DMS53 treated with DMSO at 0.1 percent for 48 hours (cell line): ENCODE measurements around the gene ALDH1L2.
A peak's percentile ranks its signal among the peaks of the same experiment; 100 is the strongest.

ENCODE experiments used
- DNase-seq: peaks from one replicate; lab custom pipeline; 2025; ENCODE audit not compliant: unreplicated experiment; lab: John Stamatoyannopoulos, UW

Gene ALDH1L2

DNA sequence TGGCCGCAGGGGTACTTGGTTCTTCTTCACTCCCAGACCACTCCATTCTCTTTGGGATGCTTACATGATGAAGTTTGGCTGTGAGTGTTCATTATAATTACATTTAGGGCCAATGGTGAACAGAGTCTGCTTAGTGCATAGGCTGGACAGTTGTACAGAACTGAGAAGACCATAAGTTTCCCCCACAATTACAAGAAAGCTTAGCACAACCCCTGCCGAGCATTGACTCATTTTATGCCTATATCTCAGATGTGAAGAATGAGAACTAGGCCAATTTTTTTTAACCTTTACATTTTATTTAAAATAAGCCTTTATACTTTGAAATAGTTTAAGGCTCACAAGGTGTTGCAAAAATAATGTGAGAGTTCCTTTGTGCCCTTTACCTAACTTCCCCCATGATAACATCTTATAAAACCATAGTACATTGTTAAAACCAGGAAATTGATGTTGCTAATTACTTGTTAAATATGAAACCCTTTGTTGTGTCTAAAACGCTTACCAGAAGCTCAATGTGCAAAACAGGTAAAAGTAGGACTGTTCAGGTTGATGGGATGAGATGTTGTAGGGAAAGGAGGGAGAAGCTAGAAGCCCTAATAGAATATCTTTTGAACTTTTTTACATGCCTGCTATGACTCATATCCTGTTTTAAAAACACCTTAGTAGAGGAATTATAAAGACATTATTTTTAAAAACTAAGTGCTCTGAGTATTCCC, 47.2 kb downstream of the ALDH1L2 start:
- DNase-seq, result no peak

DNA sequence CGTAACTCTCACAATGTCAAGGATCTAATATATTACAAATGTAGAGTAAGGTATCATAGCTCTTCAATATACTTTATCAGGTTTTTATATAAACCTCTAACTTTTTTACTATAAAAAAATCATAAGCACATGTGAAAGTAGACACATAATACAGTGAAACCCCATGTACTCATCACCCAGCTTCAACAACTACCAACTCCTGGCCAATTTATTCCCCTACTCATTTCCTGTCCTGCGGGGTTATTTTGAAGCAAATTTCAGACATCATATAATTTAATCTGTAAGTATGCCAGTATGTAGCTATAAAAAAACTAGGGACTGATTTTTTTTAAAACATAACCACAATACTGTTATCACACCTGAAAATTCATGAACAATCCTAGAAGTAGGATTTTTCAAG, 50.4 kb downstream of the ALDH1L2 start:
- DNase-seq, result no peak

DNA sequence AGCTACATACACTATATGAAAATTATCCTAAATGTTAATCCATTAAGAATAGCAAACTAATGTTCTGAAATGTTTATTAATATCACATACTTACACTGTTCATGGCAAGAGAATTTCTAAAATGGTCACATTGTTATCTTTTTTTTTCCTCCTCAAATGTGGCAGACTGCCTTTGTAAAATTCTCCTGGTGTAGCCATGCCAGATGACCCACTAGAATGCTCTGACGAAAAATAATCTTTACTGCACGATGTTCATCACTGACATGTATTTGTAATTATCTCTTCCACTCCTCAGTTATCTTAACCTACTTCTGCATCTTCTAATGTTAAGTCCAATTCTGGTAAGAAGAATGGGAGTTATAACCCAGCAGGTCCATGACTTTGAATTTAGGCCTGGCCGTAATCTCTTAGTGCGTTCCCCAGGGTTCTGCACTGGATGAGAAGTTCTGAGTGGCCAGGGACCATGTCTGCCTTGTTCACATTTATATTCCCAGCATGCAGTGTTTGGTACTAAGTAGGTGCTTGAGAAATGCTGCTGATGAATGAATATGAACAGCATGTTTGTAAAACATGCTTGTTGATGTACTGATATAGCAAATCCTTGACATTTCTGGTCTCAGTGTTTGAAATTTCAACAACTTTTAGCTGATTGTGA, 51.4 kb downstream of the ALDH1L2 start:
- DNase-seq, result no peak

DNA sequence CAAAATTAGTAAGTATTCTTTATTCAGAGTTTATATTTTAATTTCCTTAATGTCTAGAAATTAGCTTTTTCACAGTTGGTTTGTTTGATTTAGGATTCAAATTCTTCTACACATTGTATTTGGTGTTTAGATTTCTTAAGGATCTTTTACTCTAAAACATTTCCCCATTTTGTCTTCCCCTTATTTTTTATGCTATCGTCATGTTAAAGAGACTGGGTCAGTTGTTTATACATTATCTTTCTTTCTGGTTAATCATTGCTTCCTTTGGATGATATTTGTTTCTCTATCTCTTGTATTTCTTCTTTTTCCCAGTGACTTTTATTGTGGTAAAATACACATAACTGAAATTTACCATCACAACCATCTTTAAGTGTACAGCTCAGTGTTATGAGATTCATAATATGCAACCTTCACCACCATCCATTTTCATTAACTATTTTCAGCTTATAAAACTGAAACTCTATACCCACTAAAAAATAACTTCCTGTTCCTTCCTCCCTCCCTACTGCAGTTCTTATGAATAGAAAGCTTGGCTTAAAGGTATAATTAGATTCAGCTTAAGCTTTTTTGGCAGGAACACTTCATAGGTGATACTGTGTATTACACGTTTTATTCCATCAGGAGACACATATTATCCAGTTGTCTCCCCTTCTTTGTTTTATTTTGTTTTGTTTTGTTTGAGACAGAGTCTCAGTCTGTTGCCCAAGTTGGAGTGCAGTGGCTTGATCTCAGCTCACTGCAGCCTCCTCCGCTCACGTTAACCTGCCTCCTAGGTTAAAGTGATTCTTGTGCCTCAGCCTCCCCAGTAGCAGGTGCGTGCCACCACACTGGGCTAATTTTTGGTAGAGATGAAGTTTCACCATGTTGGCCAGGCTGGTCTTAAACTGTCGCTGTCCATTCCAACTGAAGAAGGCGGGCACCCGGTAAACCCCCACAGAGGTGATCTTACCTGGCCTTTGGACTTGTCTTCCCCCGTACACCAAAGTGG, 53.1 kb downstream of the ALDH1L2 start:
- no peak for DNase-seq

DNA sequence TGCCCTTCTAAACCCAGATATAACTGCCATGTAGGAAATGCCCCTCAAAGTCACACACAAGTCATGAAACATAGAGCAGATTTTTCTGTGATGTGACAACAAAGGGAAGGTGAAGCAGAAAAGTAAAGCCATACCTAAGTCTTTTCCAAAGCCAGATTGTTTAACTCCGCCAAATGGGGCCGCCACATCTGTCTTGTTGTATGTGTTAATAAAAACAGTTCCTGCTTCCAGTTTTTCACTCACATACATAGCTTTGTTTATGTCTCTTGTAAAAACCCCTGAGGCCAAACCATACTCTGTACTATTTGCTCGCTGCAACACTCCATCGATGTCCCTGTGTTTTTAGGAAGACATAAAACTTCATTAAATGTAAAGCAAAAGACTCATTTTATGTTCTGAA, 57.8 kb downstream of the ALDH1L2 start:
- no peak for DNase-seq

DNA sequence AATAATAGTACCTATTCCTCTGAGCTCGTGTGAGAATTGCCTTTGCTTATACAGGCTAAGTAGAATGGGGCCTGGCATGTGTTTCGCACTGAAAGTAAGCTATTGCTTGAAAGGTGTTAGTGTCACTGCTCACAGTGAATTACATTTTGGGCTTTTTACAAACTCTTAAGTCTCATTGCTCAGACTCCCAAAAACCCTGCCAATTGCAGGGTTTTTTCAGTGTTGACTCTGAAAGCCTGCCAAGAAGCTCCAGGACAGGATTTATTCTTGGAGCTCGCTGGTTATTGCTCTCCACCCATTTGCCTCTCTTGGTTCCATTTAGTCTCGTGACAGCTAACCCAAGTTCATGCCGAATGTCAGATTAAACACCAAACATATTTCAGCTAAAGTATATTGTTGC, 58.4 kb downstream of the ALDH1L2 start:
- DNase-seq, result no peak

DNA sequence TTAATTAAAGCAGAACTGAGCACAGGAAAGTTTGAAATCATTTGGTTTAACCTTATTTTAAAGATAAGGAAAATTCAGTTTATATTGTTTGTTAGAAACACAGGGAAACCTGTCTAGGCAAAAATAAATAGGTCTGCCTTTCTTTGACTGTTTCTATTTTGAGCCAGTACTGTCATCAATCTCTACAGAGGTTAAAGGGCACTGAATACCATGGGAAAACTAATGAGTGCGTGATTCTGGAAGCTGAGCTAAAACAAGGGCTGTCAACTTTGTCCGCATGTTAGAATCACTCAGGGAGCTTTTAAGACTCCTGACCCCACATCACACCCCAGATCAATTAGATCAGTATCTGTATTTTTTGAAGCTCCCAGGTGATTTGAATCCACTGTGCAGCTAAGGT, 59.3 kb downstream of the ALDH1L2 start:
- no peak for DNase-seq

DNA sequence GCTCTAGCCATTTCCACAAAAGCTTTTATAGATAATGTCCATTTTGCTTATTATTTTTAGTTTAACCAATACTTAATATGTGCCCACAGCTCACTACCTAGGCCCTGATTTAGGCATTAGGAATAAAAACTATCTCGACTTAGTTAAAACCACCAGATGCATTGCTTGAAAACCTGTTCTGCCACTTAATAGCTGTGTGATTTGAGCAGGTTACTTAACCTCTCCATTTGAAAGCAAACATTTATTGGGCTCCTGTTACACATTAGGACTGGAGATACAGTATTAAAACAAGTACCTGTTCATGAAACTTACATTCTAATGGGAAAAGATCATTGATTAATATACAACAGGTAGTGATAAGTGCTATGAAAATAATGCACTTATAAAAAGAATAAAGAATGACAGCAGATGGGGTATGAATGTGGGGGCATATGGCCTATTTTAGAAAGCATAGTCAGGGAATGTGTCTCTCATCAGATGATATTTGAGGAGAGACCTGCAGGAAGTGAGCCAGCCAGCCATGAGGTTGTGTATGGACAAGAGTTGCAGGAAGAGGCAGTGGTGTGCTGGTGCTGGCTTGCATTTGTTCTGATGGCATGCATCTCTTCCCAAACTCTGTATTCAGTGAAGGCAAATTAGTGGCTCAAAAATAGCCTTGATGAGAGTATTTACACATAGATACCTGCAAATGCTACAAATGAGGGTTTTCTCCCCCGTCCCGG, 63.9 kb downstream of the ALDH1L2 start:
- DNase-seq, result peak; percentile 92

DNA sequence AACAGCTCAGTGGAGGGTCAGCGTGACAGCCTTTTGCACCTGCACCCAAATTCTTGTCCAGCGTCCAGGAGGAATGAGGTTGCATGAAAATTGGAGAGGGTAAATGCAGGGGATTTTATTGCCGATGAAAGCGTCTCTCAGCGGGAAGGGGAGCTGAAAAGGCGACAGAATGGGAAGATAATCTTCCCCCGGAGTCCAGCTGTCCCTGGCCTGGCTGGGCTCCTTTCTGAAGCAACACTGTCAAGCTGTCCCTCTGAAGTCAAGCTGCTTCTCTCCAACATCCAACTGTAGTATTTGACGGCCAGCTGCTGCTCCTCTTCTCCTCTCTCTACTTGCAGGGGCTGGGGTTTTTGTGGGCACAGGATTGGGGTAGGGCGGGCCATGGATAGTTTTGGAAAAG, 65.5 kb downstream of the ALDH1L2 start:
- DNase-seq, result no peak

DNA sequence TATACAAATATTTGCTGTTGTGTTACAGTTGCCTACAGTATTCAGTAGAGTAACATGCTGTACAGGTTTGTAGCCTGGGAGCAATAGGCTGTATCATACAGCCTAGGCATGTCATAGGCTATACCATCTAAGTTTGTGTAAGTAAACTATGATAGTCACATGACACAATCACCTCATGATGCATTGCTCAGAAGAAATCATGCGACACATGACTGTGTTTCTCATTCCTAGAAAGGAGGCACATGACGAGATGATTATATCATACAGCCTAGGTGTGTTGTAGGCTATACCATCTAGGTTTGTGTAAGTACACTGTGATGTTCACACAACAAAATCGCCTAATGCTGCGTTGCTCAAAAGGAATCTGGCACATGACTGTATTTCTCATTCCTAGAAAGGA, 66.2 kb downstream of the ALDH1L2 start:
- no peak for DNase-seq

DNA sequence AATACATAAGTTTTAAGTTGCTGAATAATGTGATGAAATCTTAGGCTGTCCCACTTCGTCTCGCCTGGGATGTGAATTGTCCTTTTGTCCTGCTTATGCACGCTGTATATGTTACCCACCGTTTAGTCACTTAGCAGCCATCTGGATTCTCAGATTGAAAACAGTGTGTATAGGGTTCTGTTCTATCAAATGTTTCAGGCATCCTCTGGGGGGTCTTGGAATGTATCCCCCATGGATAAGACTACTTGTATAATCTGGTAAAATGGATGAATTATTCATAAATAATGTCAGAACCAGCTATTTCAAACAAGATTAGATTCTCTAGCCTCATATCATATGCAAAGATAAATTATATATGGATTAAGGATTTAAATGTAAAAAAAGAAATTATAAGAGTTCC, 68.7 kb downstream of the ALDH1L2 start:
- no peak for DNase-seq

DNA sequence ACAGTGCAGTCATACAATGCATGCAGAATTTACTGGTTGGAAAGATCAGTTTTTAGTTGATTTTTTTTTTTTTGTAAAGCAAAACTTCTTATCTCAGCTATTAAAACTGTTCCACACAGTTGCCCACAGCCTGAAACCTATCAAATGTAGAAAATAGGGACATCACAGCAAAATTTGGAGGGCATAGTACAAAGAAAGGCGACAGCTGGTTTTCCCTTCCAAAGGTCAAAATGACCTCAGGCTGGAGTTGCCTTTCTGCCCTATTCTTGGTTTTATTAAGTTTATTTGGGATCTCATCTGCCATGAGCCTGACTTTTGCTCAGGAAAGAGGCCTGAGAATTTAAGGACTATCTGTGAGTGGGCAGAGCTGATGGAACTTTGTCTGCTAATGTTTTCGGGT, 69.7 kb downstream of the ALDH1L2 start:
- DNase-seq, result no peak

DNA sequence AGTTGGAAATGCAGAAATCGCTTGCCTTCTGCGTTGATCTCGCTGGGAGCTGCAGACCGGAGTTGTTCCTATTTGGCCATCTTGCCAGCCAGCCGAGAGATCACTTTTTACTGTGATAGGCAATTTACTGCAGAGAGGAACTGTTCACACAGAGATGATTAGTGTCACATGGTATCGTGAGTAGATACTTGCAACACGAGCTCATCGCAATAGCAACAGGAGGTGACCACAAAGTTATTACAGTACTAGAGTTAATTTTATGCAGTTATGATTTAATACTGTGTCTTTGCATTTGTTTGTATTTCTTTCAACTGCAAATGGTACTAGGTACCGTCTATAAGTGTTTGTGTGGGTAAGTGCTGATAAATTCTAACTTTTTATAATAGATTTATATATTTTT, 70.4 kb downstream of the ALDH1L2 start:
- DNase-seq, result no peak

DNA sequence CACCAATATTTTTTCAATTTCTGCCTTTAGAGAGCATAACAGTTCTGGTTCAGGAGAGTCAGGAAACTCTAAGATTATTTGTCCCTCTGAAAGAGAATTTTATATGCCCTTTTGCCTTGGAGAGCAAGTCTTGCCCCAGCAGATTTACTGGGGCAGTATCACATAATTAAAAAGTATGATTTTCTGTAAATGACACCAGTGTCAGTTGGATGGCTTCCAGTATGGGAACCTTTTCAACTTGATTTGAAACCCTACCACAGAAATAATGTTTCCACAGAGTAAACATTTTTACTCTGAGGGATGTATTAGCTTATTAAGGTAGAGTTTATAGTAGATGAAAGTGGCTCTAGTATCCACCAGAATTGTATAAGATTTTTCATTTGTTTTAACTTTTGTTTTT, 82.8 kb downstream of the ALDH1L2 start:
- no peak for DNase-seq

DNA sequence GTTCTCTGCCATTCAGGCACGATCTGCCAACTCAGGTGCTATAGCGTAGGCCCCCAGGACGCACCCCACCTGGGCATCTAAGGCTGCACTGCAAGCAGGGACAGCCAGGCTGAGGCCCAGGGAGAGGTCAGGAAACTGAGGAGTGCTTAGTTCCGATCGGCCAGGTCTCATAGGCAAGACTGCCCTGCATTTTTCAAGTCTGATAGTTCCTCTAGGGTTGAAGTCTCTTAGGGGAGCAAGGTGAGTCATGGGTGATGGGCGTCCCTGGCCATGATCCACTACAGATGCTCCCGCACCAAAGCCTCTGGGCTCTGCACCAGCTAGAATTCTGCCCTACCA, 84.9 kb downstream of the ALDH1L2 start:
- DNase-seq, result peak; percentile 83

DNA sequence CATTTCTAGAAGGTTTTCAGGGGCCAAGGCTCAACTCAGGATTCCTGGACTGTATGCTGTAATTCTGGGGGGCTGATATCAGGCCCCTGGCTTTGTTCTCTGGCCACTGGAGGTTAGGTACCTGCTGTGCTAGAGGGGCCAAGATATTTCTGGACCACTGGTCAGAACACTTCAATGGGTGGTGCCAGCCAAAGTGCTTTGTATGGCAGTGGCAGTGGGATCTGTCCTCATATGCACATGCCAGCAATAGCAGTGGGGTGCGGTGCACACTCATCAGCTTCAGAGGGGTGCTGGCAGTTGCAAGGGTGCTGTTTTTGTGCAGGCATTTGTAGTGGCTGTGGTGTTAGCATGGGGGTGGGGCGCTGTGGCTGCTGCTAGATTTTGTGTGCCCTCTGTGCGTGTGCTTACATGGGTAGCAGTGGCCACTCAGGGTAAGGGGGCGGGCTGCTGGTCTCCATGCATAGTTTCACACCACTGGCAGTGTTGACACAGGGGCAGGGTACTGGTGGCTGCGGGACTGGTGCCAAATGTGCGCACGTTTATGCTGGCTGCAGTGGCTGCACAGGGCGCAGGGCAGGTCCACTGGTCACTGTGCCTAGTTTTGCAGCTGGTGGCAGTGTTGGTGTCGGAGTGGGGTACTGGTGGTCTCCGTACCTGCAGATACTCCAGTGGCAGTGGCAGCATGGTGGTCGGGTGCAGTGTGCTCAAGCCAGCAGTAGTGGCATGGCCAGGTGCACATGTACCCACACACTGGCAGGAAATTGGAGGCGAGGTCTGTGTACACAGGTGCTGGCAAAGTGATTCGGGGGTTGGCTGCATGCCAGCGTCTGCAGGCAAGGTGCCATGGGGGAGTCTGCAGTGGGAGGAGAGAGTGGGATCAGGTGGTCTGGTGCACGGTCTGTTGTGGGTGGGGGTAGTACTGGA, 85.6 kb downstream of the ALDH1L2 start:
- peak; percentile 89 for DNase-seq

DNA sequence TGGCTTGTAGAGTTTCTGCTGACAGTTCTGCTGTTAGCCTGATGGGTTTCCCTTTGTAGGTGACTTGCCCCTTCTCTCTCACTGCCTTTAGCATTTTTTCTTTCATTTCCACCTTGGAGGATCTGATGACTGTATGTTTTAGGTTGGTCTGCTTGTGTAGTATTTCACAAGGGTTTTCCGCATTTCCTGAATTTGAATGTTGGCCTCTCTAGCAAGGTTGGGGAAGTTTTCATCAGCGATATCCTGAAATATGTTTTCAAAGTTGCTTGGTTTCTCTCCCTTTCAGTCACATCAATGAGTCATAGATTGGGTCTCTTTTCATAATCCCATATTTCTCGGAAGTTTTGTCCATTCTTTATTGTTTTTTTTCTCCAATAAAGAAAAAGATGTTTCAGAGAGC, 86.7 kb downstream of the ALDH1L2 start:
- no peak for DNase-seq

DNA sequence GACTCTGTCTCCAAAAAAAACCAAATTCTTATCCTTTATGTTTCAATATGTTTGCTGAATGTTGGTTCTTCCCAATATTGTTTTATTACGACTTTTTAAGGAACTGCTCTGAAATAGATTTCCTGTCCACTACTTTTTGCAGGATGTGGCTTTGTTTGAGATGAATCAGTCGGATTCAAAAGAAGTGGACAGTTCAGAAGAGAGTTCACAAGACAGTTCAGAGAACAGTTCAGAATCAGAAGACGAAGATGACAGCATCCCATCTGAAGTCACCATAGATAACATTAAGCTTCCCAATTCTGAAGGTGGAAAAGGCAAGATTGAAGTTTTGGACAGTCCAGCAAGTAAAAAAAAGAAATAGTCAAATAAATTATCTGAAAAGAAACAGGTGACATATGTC, 89.9 kb downstream of the ALDH1L2 start:
- DNase-seq, result no peak

DNA sequence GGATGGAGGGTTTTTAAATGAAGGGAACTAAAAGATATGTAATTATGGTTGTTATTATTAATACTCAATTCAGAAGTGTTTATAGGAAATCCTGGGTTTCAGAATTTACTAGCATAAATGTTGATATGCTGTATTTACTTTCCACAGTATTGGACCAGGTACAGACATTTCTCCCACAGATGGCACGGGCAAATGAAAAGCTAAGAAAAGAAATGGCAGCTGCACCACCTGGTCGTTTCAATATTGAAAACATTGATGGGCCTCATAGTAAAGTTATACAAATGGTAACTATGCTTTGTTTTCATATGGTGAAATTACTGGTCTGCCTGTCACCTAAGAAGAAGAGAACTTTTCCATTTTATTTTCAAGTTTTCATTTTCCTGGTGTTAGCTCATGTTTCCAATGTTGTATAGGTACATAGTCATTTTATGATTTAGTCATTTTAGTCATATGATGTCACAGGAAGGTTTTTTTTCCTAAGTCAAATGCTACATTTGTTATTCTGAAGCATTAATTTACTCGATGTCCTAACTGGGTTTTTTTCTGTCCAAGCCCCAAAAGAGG, 92.6 kb downstream of the ALDH1L2 start:
- DNase-seq, result no peak

DNA sequence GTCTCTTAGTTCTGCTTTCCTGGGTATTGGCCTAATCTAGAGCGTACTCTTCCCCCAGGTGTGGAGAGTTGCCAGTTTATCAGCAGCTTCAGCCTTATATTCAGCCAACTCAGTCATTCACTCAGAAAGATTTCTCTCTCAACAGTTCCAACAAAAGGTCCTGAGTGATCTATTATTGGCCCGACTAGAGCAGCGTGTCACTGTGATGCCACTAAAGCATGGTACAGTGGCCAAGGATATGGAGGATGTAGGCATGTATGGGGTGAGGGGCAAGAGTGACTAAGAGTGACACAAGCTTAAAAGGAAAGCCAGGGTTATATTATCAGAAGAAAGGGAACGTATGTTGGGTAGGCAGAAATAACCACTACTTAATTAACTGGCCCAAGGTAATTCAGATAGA, 93.3 kb downstream of the ALDH1L2 start:
- no peak for DNase-seq
